Measurements from ENCODE around the gene ASB1.
"Not testable (repeated sequence)": the region's sequence is repeated elsewhere in the genome, so short reads cannot be mapped to it uniquely, and the experiment has no call there.

ASB1 gene

GRCh38 chr2:238396663-238397062 lies 30.1 kb upstream of the ASB1 start:
- no peak for TF ChIP-seq CTCF (IDR thresholded peaks at IDR 0.05; ENCODE audit: low read depth, low read length)
- no peak overlapping the region for H3K4me3 ChIP-seq (ENCODE audit: low read depth, low read length)

GRCh38 chr2:238397356-238397755 lies 29.4 kb upstream of the ASB1 start:
- TF ChIP-seq CTCF (IDR thresholded peaks at IDR 0.05; ENCODE audit: low read depth, low read length) = no peak
- no peak overlapping the region for H3K4me3 ChIP-seq (ENCODE audit: low read depth, low read length)

GRCh38 chr2:238398577-238398976 lies 28.1 kb upstream of the ASB1 start:
- no peak overlapping the region for H3K4me3 ChIP-seq (ENCODE audit: low read depth, low read length)
- no peak for TF ChIP-seq CTCF (IDR thresholded peaks at IDR 0.05; ENCODE audit: low read depth, low read length)

GRCh38 chr2:238399094-238399493 lies 27.6 kb upstream of the ASB1 start:
- TF ChIP-seq CTCF (IDR thresholded peaks at IDR 0.05; ENCODE audit: low read depth, low read length) = no peak
- no peak overlapping the region for H3K4me3 ChIP-seq (ENCODE audit: low read depth, low read length)

GRCh38 chr2:238401551-238401950 lies 25.2 kb upstream of the ASB1 start:
- TF ChIP-seq CTCF (IDR thresholded peaks at IDR 0.05; ENCODE audit: low read depth, low read length) = no peak
- no peak overlapping the region for H3K4me3 ChIP-seq (ENCODE audit: low read depth, low read length)

GRCh38 chr2:238403632-238404405 lies 22.9 kb upstream of the ASB1 start:
- no peak for TF ChIP-seq CTCF (IDR thresholded peaks at IDR 0.05; ENCODE audit: low read depth, low read length)

GRCh38 chr2:238404406-238405216 lies 22.1 kb upstream of the ASB1 start:
- no peak for TF ChIP-seq CTCF (IDR thresholded peaks at IDR 0.05; ENCODE audit: low read depth, low read length)
- H3K4me3 ChIP-seq (ENCODE audit: low read depth, low read length) = no peak overlapping the region

More at GRCh38 chr2:238403632-238404405, 22.9 kb upstream of the ASB1 start:
- no peak overlapping the region for H3K4me3 ChIP-seq (ENCODE audit: low read depth, low read length)

GRCh38 chr2:238405217-238405555 lies 21.5 kb upstream of the ASB1 start:
- H3K4me3 ChIP-seq (ENCODE audit: low read depth, low read length) = not testable (repeated sequence)

All from WI38 (cell line).